Endothelial cell of coronary artery (primary cell): ENCODE results near the gene MASP1. TPM values are rescaled to one million over a fixed set of nuclear protein-coding genes. Genes with fewer than 3 reads are reported as not detected.

Experiments
- total RNA-seq: library from RNA; depleted of rRNA; stranded (reverse); fragments of >200 nt; gene quantifications from 2 replicates; pipeline ENCODE4 v1.2.3, GENCODE V29; 2014

The MASP1 gene, protein sequence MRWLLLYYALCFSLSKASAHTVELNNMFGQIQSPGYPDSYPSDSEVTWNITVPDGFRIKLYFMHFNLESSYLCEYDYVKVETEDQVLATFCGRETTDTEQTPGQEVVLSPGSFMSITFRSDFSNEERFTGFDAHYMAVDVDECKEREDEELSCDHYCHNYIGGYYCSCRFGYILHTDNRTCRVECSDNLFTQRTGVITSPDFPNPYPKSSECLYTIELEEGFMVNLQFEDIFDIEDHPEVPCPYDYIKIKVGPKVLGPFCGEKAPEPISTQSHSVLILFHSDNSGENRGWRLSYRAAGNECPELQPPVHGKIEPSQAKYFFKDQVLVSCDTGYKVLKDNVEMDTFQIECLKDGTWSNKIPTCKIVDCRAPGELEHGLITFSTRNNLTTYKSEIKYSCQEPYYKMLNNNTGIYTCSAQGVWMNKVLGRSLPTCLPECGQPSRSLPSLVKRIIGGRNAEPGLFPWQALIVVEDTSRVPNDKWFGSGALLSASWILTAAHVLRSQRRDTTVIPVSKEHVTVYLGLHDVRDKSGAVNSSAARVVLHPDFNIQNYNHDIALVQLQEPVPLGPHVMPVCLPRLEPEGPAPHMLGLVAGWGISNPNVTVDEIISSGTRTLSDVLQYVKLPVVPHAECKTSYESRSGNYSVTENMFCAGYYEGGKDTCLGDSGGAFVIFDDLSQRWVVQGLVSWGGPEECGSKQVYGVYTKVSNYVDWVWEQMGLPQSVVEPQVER
- total RNA-seq = under 0.01 and 6.6 TPM in 2 replicates

GRCh38 chr3:187291512-187292132, at the start of gene MASP1:
MASP1 (minus strand) TSS chr3:187291737; CDS start chr3:187291632, 105 bp downstream.

DNA sequence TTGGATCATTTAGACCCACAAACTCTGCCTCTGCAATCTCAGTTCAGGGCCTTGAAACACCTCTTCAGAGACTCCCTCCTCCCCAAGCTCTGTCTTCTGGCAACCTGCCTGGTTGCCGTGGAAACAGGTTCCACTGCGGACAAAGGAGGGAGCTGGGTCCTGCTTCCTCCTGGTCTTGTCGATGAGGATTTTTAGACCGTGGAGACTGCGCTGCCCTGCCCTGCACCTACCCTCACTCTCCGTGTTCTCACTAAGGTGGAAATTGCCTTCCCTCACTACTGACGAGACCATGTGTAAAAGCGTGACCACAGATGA, 94.2 kb downstream of the MASP1 start, which contains the start of gene RTP1:
Gene RTP1 (plus strand): TSS at position 152 of the 315 bp plus-strand sequence. CDS start 30 bp downstream, at position 182.

Other genes starting within 250 kb of the MASP1 start
- gene RPL39L, start 152.2 kb downstream of the MASP1 start, total RNA-seq = 24.2 and 33.6 TPM in 2 replicates
- gene RTP1, start 94.3 kb downstream of the MASP1 start, total RNA-seq = not detected in 2 replicates
- 0.18 and 0.19 TPM in 2 replicates for gene RTP4, start 76.6 kb upstream of the MASP1 start, total RNA-seq